Neuron (in vitro differentiated cells): ENCODE measurements around the gene GNG7.
"Not testable (repeated sequence)": the region's sequence is repeated elsewhere in the genome, so short reads cannot be mapped to it uniquely, and the experiment has no call there.

Experiments used
- H2AFZ ChIP-seq: one replicate; pipeline ENCODE4 v1.6.1; 2013; ENCODE audit warnings: low read depth, mild to moderate bottlenecking, inconsistent platforms, low read length, moderate library complexity
- H3K27me3 ChIP-seq: one replicate; pipeline ENCODE4 v1.6.1; 2013; ENCODE audit warnings: low read length; ENCODE audit not compliant: insufficient read depth
- H3K36me3 ChIP-seq: one replicate; pipeline ENCODE4 v1.6.1; 2013; ENCODE audit warnings: low read length; ENCODE audit not compliant: insufficient read depth
- H3K4me1 ChIP-seq: one replicate; pipeline ENCODE4 v1.6.1; 2013; ENCODE audit warnings: low read length; ENCODE audit not compliant: insufficient read depth
- H3K4me3 ChIP-seq: 2 replicates; pipeline ENCODE4 v1.5.1; 2013; ENCODE audit warnings: mild to moderate bottlenecking, low read length, moderate library complexity
- H3K9me3 ChIP-seq: one replicate; pipeline ENCODE4 v1.6.1; 2013; ENCODE audit warnings: low read length

GNG7 gene

DNA sequence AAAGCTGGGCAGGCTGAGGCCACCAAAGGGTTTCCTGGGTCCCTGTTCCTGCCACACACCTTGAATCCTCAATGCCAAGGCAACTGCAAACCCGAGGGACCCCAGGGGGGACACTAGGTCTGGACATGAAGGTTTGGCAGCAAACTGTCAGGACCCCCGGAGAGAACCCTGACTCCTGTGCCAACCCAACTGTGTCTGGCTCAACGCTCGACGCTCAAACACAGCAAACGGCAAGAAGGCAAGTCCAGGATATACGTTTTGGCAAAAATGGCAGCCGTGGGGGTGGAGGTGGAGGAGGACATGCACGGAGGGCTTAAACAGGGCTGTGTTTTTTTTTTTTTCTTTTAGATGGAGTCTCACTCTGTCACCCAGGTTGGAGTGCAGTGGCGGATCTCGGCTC is 153.5 kb downstream of the GNG7 start:
- H3K4me1 ChIP-seq: peaks cover 18% of the 10 kb centered on the region
- no peaks in the 10 kb centered on the region for H3K27me3 ChIP-seq
- no peak overlapping the region for H3K4me3 ChIP-seq
- no peaks in the 10 kb centered on the region for H3K36me3 ChIP-seq
- H2AFZ ChIP-seq: no peak overlapping the region
- no peaks in the 10 kb centered on the region for H3K9me3 ChIP-seq

GRCh38 chr19:2547721-2548120 is 154.8 kb downstream of the GNG7 start:
- H3K27me3 ChIP-seq: no peaks in the 10 kb centered on the region
- H2AFZ ChIP-seq: no peak overlapping the region
- no peaks in the 10 kb centered on the region for H3K36me3 ChIP-seq
- H3K4me3 ChIP-seq: no peak overlapping the region
- no peaks in the 10 kb centered on the region for H3K9me3 ChIP-seq
- H3K4me1 ChIP-seq: peaks cover 26% of the 10 kb centered on the region

DNA sequence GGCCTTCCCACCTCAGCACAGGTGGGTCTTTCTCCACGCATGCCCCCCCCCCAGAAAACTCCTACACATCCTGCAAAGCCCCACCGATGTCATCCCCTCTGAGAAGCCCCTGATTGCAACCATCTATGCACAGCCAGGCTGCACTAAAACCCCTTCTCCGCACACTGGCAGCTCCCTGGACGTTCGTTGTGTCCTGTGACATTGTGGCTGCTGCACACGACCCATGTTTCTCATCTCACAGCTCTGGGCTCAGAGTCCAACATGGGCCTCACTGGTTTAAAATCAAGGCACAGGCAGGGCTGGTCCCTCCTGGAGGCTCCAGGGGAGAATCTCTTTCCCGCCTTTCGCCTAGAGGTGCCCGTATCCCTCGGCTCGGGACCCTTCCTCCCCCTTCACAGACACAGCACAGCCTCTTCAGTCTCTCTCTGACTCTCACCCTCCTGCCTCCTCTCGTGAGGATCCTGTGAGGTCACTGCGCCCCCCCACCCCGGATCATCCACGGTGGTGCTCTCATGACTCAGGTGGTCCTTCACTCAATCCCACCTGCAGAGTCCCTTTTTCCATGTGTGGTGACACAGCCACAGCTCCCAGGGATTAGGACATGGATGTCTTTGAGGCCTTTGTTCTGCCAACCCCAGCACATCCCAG is 155.3 kb downstream of the GNG7 start:
- H2AFZ ChIP-seq: peak overlapping the region; percentile 11
- no peaks in the 10 kb centered on the region for H3K36me3 ChIP-seq
- peak overlapping the region; percentile 22 for H3K4me3 ChIP-seq
- no peaks in the 10 kb centered on the region for H3K27me3 ChIP-seq
- H3K9me3 ChIP-seq: no peaks in the 10 kb centered on the region
- peaks cover 31% of the 10 kb centered on the region for H3K4me1 ChIP-seq

- peak overlapping the region; percentile 35 for H3K4me3 ChIP-seq
- H3K9me3 ChIP-seq: no peaks in the 10 kb centered on the region
- peak overlapping the region; percentile 11 for H2AFZ ChIP-seq
- H3K27me3 ChIP-seq: no peaks in the 10 kb centered on the region
- H3K36me3 ChIP-seq: no peaks in the 10 kb centered on the region
- peaks cover 31% of the 10 kb centered on the region for H3K4me1 ChIP-seq
Measured at GRCh38 chr19:2546128-2547032, 156.1 kb downstream of the GNG7 start.

DNA sequence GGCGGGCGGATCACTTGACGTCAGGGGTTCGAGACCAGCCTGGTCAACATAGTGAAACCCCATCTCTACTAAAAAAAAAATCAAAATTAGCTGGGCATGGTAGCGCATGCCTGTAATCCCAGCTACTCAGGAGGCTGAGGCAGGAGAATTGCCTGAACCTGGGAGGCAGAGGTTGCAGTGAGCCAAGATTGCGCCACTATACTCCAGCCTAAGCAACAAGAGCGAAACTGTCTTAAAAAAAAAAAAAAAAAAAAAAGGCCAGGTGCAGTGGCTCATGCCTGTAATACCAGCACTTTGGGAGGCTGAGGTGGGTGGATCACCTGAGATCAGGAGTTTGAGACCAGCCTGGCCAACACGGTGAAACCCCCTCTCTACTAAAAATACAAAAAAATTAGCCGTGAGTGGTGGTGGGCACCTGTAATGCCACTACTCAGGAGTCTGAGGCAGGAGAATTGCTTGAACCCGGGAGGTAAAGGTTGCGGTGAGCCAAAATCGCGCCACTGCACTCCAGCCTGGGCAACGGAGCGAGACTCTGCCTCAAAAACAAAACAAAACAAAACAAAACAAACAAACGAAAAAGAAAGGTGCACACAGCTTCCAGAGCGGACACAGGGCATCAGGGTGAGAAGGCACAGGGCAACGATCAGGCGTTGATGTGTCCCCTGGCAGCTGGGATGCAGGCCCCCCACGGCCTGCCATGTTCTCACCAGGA is 156.9 kb downstream of the GNG7 start:
- not testable (repeated sequence) for H3K36me3 ChIP-seq, H3K4me3 ChIP-seq, H3K27me3 ChIP-seq, H3K9me3 ChIP-seq
- H2AFZ ChIP-seq: peak overlapping the region; percentile 11
- peaks cover 35% of the 10 kb centered on the region for H3K4me1 ChIP-seq

DNA sequence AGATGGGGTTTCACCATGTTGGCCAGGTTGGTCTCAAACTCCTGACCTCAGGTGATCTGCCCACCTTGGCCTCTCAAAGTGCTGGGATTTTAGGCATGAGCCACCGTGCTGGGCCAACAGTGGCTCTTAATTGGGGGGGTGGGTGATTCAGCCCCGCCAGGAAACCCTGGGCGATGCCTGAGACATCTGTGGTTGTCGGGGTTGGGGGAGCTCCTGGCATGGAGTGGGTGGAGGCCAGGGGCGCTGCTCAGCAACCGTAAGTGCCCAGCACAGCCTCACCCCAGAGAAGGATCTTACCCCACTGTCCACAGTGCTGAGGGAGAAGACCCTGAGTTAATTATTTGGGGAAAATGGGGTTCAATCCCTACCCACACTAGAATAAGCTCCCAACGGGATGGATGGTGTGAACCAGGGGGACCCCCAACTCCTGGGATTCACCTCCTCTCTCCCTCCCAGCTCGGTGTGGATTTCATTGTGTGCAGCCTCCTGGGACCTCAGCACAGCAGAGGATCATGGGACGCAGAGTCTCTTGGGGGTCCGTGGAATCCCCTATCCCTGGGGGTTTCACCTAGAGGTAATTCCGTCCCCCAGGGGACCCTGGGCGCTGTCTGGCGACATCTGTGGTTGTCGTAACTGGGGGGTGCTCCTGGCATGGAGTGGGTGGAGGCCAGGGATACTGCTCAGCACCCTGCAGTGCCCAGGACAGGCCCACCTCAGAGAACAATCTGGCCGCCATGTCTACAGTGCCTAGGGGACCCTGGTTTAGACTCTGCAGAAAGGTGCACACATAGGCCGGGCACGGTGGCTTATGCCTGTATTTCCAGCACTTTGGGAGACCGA is 157.7 kb downstream of the GNG7 start:
- Histone ChIP-seq H3K4me1 (peaks cover 37% of the 10 kb centered on the region), H3K4me3 (no peak overlapping the region), H2AFZ (no peak overlapping the region), H3K36me3 (no peaks in the 10 kb centered on the region), H3K27me3 (no peaks in the 10 kb centered on the region), H3K9me3 (no peaks in the 10 kb centered on the region)

DNA sequence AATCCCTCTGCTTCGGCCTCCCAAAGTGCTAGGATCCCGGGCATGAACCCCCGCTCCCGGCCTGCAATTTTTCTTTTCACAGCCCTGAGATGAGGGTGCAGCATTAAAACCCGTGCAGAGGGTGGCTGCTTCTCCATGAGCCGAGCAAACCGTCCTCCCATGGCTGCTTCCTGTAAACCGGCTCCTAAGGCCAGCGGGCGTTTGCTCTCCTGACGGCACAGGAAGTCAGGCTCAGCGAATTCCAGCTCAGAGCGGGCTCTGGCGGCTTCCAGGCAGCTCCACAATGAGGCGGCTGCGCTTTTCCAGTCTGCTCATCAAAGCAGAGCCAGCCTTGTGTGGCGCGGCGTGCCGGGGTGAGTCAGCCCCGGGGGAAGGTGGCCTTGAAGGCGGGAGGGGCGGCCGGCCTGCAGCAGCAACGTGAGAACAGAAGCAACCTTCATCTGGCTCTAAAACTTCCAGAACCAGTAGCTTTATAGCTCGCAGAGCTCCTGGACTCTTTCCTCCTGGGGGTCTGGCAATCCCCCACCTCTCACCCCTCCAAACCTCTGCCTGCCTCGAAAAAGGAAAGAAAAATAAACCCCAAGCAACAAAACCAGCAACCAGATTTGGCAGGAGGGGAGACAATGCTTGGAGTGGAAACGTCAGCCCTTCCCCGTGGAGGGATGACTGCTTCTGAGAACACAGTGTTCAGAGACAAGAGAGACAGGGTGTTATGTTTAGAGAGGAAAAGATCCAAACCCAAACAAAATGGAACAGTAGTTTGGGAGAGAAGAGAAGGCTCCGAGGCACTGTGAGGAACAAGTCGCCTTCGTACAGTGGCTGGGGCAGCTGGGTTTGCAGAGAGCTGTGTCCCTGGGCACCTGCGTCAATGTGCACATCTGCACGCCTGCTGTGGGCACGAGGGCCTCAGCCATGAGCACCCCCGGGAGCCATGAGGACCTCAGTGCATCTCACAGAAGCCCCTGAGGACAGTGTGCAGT is 158.7 kb downstream of the GNG7 start:
- Histone ChIP-seq H3K9me3 (no peaks in the 10 kb centered on the region), H3K4me1 (peaks cover 37% of the 10 kb centered on the region), H3K4me3 (peak overlapping the region; percentile 39), H3K36me3 (no peaks in the 10 kb centered on the region), H3K27me3 (no peaks in the 10 kb centered on the region), H2AFZ (peak overlapping the region; percentile 68)

GRCh38 chr19:2543072-2543462 is 159.4 kb downstream of the GNG7 start:
- Histone ChIP-seq H3K4me1 (peaks cover 37% of the 10 kb centered on the region), H3K4me3 (peak overlapping the region; percentile 39), H2AFZ (peak overlapping the region; percentile 68)
- not testable (repeated sequence) for H3K36me3 ChIP-seq, H3K27me3 ChIP-seq, H3K9me3 ChIP-seq

DNA sequence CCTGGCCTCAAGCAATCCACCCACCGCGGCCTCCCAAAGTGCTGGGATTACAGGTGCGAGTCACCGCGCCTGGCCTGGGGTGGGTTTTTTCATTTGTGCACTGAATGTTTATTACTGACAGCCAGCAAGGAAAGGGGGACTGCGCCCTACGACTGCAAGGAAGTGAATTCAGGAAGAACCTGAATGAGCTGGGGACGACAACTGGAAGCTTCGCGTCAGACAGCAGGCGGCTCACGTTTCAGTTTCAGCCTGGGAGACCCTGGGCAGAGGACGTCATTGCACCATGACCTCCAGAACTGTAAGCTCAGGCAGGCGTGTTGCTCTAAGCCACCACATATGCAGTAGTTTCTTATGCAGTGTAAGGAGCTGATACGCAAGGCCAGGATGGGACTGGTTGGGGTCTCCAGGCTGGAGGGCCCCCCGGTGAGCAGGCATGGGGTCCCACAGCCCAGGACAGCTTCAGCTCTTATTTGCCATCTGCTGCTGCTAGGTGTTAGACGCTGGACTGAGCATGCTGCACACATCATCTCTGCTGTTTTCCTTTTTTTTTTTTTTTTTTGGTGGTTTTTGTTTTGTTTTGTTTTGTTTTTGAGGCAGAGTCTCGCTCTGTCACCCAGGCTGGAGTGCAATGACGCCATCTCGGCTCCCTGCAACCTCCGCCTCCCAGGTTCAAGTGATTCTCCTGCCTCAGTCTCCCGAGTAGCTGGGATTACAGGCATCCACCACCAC is 160.0 kb downstream of the GNG7 start:
- no peak overlapping the region for H3K4me3 ChIP-seq

GRCh38 chr19:2540646-2541454 is 161.6 kb downstream of the GNG7 start:
- Histone ChIP-seq H3K4me3 (peak overlapping the region; percentile 38), H2AFZ (peak overlapping the region; percentile 57), H3K4me1 (peaks cover 25% of the 10 kb centered on the region), H3K9me3 (no peaks in the 10 kb centered on the region), H3K27me3 (no peaks in the 10 kb centered on the region), H3K36me3 (no peaks in the 10 kb centered on the region)

More for the DNA sequence above, 160.0 kb downstream of the GNG7 start:
- no peak overlapping the region for H2AFZ ChIP-seq
- H3K9me3 ChIP-seq: no peaks in the 10 kb centered on the region
- H3K36me3 ChIP-seq: no peaks in the 10 kb centered on the region
- no peaks in the 10 kb centered on the region for H3K27me3 ChIP-seq
- H3K4me1 ChIP-seq: peaks cover 37% of the 10 kb centered on the region

DNA sequence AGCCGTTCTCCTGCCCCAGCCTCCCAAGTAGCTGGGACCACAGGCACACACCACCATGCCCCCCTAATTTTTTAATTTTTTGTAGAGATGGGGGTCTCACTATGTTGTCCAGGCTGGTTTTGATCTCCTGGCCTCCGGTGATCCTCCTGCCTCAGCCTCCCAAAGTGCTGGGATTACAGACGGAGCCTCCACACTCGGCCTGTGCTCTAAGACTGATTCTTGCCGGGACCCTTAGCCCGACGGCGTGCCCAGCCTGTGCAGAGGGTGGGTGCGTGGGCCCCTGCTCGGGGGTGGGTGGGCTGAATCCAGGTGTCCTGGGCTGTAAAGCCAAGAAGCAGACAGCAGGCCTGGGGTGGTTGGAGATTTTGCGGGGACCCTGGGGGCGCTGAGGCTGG is 162.2 kb downstream of the GNG7 start:
- Histone ChIP-seq H3K9me3 (no peaks in the 10 kb centered on the region), H3K36me3 (no peaks in the 10 kb centered on the region), H3K4me1 (peaks cover 23% of the 10 kb centered on the region), H3K4me3 (peak overlapping the region; percentile 38), H3K27me3 (no peaks in the 10 kb centered on the region), H2AFZ (peak overlapping the region; percentile 57)
